GM04504 (cell line): ENCODE results near the gene SAMD8.

Source experiments
- DNase-seq: peaks from one replicate; pipeline ENCODE4 v3.0.0-alpha.2; 2012; ENCODE audit warnings: low read depth

Gene SAMD8

GRCh38 chr10:75223507-75223906, 112.1 kb downstream of the SAMD8 start:
- DNase-seq, result no peak

GRCh38 chr10:75226095-75226494, 114.6 kb downstream of the SAMD8 start:
- no peak for DNase-seq

- no peak for DNase-seq
Measured at GRCh38 chr10:75226656-75227055, 115.2 kb downstream of the SAMD8 start.

- DNase-seq, result no peak
Measured at GRCh38 chr10:75228278-75228677, 116.8 kb downstream of the SAMD8 start.

- DNase-seq, result no peak
Measured at GRCh38 chr10:75228834-75229233, 117.4 kb downstream of the SAMD8 start.

- DNase-seq, result no peak
Measured at GRCh38 chr10:75229971-75230370, 118.5 kb downstream of the SAMD8 start.

GRCh38 chr10:75230600-75231038, 119.2 kb downstream of the SAMD8 start:
- peak; percentile 72 for DNase-seq
